Gastroesophageal sphincter (tissue), 4 donors: ENCODE data around the gene VTI1A. TPM values are rescaled to one million over a fixed set of nuclear protein-coding genes. Genes with fewer than 3 reads are reported as not detected.

Experiments
- ATAC-seq: fragments of 150-250 bp; one replicate; pipeline ENCODE4 v1.9.1; 2016; ENCODE audit warnings: mild to moderate bottlenecking, moderate library complexity
- H3K27ac ChIP-seq, 4 donors: fragments of 200-600 bp; sonication (generic) in 3 of 4; 1 replicate in 3 of 4; 2 replicates in 1 of 4; pipeline ENCODE4 v1.5.1; 2016 to 2019
- H3K27me3 ChIP-seq: fragments of 200-600 bp; sonication (generic); one replicate; pipeline ENCODE4 v1.5.1; 2019
- H3K36me3 ChIP-seq, 2 donors: fragments of 200-600 bp; sonication (generic); one replicate each; pipeline ENCODE4 v1.5.1; 2019; ENCODE audit warnings: control low read depth in 1 of 2
- H3K4me1 ChIP-seq, 3 donors: fragments of 200-600 bp; sonication (generic); 1 replicate in 2 of 3; 2 replicates in 1 of 3; pipeline ENCODE4 v1.5.1; 2016 to 2019; ENCODE audit warnings: control low read depth in 2 of 3
- H3K4me3 ChIP-seq, 2 donors: fragments of 200-600 bp; sonication (generic); one replicate each; pipeline ENCODE4 v1.5.1; 2019; ENCODE audit warnings: mild to moderate bottlenecking in 1 of 2, moderate library complexity in 1 of 2
- H3K9me3 ChIP-seq, 3 donors: fragments of 200-600 bp; sonication (generic); one replicate each; pipeline ENCODE4 v1.5.1; 2017 to 2019; ENCODE audit warnings: control low read depth in 2 of 3
- CTCF ChIP-seq, 4 experiments: fragments of 200-600 bp in 2 of 4; fragments of 450-650 bp in 2 of 4; sonication (generic) in 1 of 4; IDR thresholded peaks; one replicate each; pipeline ENCODE4 v1.5.1; 2017 to 2019; ENCODE audit warnings: antibody characterized with exemption in 4 of 4, mild to moderate bottlenecking in 2 of 4, moderate library complexity in 2 of 4
- EP300 ChIP-seq: sonication (generic); formaldehyde crosslinking; IDR thresholded peaks from one replicate; pipeline ENCODE4 v1.6.1; 2017; ENCODE audit warnings: antibody characterized with exemption, mild to moderate bottlenecking
- POLR2A ChIP-seq, 2 donors: fragments of 450-650 bp; IDR thresholded peaks; one replicate each; pipeline ENCODE4 v1.6.1; 2017; ENCODE audit warnings: antibody characterized with exemption in 2 of 2, mild to moderate bottlenecking in 2 of 2, moderate library complexity in 1 of 2
- POLR2AphosphoS5 ChIP-seq: sonication (generic); formaldehyde crosslinking; IDR thresholded peaks from one replicate; pipeline ENCODE4 v1.6.1; 2017; ENCODE audit warnings: antibody characterized with exemption
- whole genome bisulfite sequencing, 2 donors: methylation state at CpG; one replicate each; pipeline ENCODE4 v1.1.5; 2018; ENCODE audit warnings: low coverage in 1 of 2; 5-methylcytosine and 5-hydroxymethylcytosine counted together
- total RNA-seq, 4 donors: library from RNA; depleted of rRNA; stranded (reverse); fragments of >200 nt; gene quantifications; one replicate each; pipeline ENCODE4 v1.1.0, GENCODE V29; 2016

Gene VTI1A
- total RNA-seq, 4 donors from 2014 or later = 19.6 to 81.9 (median 43.1) TPM

DNA sequence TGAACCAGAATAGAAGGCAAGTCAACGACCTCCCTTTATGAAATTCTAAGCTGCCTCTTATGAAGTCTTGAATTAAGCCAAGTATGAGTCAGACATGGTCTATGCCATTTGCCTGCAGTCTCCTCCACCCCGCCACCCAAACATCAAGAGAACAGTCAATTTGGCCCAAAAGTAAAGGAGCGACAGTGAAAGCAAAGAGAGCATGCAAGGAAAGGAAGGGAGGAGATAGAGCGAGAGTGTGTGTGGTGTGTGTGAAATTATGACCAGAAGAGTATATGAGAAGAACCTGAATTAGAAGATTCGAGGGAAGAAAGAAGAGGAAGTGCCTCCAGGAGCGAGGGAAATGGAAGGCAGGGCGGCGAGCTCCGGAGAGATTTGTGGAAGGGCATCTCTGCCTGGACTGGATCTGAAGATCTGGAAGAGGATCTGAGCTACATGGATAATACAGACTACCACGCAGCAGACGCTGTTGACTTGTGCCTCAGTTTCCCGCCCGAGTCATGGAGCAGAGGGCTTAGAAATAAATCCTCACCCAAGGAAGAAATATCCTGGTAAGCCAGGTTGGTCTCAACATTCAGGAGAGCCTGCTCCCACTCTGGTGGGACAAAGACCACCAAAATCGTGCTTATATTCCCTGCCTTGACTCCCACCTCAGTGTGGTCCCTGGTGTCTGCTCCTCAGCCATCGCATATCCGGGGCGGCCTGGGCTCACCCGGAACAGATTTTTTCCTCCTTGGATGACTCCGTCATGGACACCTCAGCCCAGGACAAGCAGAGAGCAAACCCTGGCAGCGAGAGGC, 760 bp upstream of the VTI1A start:
- Histone ChIP-seq H3K27me3 (no peaks in the 10 kb centered on the region), H3K27ac (peak overlapping the region; percentile 70 to 93 (median 92)), H3K4me3 (peak overlapping the region; percentile 73 to 88), H3K4me1 (peaks cover 11 to 53% (median 15%) of the 10 kb centered on the region in 3 donors), H3K36me3 (peaks cover 0 to 49% of the 10 kb centered on the region in 2 donors), H3K9me3 (no peaks in the 10 kb centered on the region)
- TF ChIP-seq CTCF (IDR thresholded peaks at IDR 0.05) (peak in 2 of 4 experiments; percentile 9 to 28), POLR2AphosphoS5 (no peak), EP300 (no peak), POLR2A (IDR thresholded peaks at IDR 0.05) (no peak)
- no peak for ATAC-seq
- 4 to 6% methylated on average over 10 to 13 of the region's 20 CpGs for WGBS, 2 donors

DNA sequence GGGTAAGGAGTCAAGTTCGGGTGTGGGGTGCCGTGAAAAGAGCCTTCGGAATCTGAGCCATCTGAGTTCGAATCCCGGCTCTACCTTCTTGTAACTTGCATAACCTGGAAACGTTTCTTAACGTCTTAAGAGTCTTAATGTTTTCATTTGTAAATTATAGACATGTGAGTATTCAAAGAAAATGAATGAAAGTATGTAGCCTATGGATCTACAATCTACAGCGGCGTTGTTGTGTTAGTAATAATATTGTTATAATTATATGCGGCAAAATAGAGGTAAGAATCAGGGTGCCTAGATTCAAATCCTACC, 559 bp downstream of the VTI1A start:
- TF ChIP-seq CTCF (IDR thresholded peaks at IDR 0.05) (no peak), POLR2A (IDR thresholded peaks at IDR 0.05) (no peak), EP300 (no peak), POLR2AphosphoS5 (no peak)
- Histone ChIP-seq H3K4me1 (peaks cover 11 to 53% (median 15%) of the 10 kb centered on the region in 3 donors), H3K27ac (peak overlapping the region; percentile 70 to 93 (median 92)), H3K9me3 (no peaks in the 10 kb centered on the region), H3K4me3 (peak overlapping the region; percentile 73 to 88), H3K36me3 (peaks cover 0 to 36% of the 10 kb centered on the region in 2 donors), H3K27me3 (no peaks in the 10 kb centered on the region)
- ATAC-seq = no peak
- 4 to 5% methylated on average over 7 to 10 of the region's 10 CpGs for WGBS, 2 donors

DNA sequence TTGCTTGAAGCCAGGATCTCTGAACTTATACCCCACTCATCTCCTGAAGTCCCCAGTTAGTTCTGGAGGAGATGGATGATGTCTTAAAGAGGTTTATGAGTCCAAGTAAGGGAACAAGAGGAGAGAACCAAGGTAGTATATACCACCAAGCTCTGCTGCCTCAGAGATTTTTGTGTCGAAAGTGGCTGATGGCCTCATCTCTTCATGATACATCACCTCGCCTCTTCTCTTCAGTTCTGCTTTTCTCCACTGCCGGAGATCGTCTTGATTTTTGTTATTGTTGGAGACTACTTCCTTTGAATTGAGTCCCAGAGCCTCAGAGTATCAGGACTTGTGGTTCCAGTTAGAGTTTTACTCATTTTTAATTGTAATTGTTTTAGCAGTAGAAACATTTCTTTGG, 1.9 kb downstream of the VTI1A start:
- no peaks in the 10 kb centered on the region for H3K9me3 ChIP-seq
- no peaks in the 10 kb centered on the region for H3K27me3 ChIP-seq
- peaks cover 0 to 22% of the 10 kb centered on the region in 2 donors for H3K36me3 ChIP-seq
- peaks cover 11 to 45% (median 15%) of the 10 kb centered on the region in 3 donors for H3K4me1 ChIP-seq
- WGBS, 2 donors = 64 to 87% methylated on average over 4 of the region's 4 CpGs
- H3K4me3 ChIP-seq = no peak overlapping the region
- ATAC-seq = no peak
- TF ChIP-seq EP300 = no peak
- no peak for TF ChIP-seq CTCF (IDR thresholded peaks at IDR 0.05)
- TF ChIP-seq POLR2AphosphoS5 = no peak
- no peak for TF ChIP-seq POLR2A (IDR thresholded peaks at IDR 0.05)
- H3K27ac ChIP-seq = no peak overlapping the region

GRCh38 chr10:112454910-112455779, 8.1 kb downstream of the VTI1A start:
- Histone ChIP-seq H3K36me3 (no peaks in the 10 kb centered on the region), H3K4me3 (no peak overlapping the region), H3K4me1 (no peaks in the 10 kb centered on the region), H3K27ac (no peak overlapping the region), H3K9me3 (no peaks in the 10 kb centered on the region), H3K27me3 (no peaks in the 10 kb centered on the region)
- ATAC-seq = no peak
- TF ChIP-seq CTCF (IDR thresholded peaks at IDR 0.05) (no peak), EP300 (no peak)
- 80 to 85% methylated on average over 1 to 2 of the region's 3 CpGs for WGBS, 2 donors
